ENCODE measurements around the gene HECW1.

HECW1 gene

DNA sequence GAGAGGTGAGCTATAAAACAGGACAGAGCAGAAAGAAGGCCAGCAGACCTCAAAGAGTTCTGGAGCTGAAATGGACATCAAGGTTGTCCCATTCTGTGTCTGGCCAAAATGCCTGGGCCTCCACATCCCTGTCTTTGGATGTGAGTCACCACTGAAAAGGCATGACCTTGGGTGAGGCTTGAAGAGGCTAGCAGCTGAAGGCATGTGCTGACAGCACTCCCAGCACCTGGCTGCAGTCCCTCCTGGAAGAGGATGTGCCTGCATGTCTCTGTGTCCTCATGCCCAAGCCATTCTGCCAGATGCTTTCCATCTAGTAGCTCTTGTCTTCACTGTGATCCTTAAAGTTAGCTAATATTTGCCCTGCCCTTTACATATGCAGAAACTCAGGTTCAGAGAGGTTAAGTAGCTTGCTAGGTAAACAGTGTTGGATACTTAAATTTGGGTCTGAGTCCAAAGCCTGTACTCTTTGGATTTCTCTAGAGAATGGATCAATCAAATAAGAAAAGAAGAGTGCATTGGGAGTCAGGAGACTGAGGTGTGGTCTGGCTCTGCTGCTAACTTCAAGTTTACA lies 35.8 kb downstream of the HECW1 start:
- no peak for DNase-seq (ENCODE audit: low read depth in 2 of 2)

DNA sequence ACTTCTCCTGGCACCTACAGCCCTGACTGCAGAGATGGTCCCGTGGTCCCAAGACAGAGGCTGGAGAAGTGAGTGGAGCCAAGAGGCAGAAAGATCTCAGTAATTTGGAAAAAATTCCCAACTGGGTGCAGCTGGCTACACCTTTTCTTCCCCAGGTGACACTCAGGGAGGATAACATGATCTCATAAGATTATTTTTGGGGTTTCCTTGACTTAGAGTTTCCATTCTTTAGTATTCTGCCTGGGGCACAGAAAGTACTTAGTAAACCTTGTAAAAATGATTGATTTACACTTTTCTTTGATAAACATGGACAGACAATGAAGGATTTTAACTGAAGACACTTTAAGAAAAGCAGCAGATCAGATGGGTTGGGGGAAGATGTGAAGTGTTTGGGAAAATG lies 38.6 kb downstream of the HECW1 start:
- DNase-seq (ENCODE audit: low read depth in 2 of 2): no peak

DNA sequence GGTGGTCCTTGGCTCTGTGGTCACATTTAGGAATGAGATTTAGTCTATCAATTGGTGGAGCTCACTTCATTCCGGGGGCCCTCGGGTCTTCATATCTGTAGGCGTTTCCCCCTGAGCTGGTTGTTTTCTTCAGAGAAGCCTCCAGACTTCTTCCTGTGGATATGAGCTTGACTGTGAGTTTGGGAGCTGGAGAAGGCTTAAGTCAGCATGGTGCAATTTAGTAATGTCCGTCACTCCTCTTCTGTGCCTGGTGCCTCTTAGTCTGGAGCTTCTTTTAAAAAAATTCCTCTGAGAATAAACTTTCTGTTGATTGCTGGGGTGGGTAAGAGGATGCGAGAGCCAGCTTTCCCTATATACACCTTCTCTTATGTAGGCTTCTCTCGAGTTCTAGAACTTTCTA lies 40.2 kb downstream of the HECW1 start:
- DNase-seq (ENCODE audit: low read depth in 2 of 2): no peak

DNA sequence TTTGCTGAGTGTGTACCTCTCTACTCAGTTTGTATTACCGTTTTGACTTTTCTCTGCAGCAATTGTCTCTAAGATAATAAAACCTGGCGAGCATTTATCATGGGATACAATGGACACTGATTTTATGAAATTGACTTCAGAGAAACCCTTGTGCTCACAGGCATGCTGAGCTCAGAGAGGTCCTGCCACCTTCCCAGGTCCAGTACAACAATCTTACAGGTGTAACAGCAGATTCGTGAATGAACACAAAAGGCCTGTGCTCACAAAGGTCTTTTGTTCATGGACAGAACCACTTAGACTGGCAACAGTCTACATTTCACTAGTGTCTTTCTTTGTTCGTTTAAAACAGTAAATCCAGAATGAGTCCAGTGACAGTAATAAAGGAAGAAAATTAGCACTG lies 43.2 kb downstream of the HECW1 start:
- no peak for DNase-seq (ENCODE audit: low read depth in 2 of 2)

DNA sequence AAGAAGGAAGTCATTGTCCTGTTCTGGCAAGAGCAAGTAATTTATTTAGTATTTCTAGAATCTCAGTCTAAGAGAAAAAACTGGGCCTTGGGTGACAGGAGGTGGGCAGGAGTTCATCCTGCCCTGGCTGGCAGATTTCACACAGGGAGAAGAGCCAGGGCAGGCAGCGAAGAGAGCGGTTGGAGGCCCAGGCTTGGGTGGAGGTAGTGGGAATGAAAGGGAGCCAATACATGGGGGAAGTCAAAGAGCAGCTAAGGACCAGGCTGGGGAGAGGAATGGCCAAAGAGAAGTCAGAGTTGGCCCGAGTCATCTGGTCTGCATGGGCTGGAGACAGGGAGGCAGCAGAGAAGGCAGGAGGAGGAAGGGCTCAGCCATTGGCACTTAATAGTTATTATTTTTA lies 51.4 kb downstream of the HECW1 start:
- no peak for DNase-seq (ENCODE audit: low read depth in 2 of 2)

DNA sequence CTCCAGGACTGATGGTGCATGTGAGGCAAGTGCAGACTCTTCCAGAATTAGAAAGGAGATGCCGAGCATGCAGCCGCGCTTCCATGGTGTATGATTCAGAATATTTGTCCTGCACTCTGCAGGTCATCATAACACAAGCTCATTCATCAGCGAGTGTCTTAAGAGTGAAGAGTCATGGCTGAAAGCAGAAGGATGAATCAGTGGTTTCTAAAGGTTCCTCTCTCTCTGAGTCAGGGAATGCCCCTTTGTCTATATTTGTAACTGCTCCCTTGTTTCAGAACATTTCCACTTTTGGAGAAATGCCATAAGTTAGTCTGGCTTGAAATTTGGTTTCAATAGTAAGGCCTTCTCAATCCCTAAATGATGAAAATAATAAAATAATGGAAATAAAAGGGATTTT lies 52.3 kb downstream of the HECW1 start:
- no peak for DNase-seq (ENCODE audit: low read depth in 2 of 2)

DNA sequence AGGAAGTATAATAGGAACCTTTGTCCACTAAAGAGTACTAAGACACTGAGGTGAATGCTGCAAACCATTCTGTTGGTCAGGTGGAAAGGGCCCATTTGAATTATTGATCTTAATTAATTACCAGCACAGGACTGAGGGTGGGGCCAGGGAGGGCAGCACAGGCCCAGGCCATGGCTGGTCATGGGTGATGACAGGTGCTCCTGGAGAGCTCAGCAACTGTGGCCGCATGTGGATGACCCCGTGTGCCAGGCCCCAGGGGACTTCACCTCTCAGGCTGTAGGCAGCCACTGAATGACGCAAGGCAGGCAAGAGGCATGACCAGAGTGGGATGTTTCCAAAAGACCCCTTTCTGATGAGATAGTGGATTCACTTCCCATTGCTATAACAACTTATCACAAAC lies 54.2 kb downstream of the HECW1 start:
- DNase-seq (ENCODE audit: low read depth in 2 of 2): no peak

DNA sequence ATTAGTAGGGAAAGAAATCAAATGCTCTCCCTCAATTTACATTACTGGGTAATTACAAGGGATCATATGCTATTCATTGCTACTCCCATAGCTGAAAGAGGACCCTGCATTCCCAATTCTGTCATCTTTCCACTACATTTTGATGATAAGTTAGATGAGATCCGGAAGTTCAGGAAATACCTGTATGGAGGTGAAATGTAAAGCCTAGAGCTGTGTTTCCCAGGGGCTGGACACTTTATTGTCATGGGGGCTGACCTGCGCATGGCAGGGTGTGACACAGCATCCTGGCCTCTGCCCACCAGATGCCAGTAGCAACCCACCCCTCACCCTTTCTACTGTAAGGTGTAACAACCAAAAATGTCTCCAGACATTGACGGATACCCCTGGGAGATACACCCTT lies 56.6 kb downstream of the HECW1 start:
- no peak for DNase-seq (ENCODE audit: low read depth in 2 of 2)

DNA sequence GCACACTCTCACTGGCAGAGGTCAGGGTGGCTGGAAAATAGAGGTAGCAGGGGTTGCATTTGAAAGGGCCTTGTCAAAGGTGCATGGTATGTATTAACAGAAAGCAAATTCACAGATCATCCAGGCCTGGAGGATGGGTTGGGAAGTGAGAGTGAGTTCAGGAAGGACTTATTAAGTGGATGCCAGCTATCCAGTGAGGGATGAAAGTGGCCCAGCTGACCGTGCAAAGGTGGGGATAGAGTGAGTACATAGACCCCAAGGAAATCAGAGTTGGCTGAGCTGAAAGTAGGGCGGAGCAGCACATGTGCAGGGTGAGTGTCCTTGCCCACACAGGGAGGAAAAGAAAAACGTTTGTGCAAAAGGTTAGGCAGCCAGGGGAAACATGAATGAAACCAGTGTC lies 58.1 kb downstream of the HECW1 start:
- no peak for DNase-seq (ENCODE audit: low read depth in 2 of 2)

DNA sequence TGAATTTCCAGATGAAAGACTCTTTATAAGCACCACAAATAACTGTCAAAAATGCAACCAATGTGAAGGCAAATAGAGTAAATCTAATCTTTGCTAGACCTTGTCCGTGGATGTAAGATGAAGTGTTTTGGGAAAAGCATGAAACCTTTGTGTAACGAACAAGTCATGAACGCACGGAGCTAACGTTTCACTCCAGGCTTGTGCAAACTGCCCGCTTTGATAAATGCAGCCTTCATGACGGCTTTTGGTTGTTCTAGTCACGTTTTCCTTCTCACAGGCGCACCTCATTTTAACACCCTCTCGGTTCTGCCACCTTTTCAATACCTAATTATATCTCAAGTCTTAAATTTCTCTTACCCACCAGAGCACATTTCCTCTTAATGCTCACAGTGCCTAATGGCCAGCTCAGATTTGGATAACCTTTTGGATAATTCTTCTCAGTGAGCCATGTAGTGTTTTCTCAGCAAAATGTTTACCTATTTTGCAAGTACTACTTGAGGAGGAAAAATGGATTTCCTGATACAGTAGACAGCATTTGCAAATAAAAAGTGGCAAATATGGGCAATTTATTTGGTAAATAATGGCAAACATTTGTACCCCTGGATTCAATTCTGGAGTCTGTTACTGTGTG lies 63.2 kb downstream of the HECW1 start:
- DNase-seq (ENCODE audit: low read depth in 2 of 2): no peak

DNA sequence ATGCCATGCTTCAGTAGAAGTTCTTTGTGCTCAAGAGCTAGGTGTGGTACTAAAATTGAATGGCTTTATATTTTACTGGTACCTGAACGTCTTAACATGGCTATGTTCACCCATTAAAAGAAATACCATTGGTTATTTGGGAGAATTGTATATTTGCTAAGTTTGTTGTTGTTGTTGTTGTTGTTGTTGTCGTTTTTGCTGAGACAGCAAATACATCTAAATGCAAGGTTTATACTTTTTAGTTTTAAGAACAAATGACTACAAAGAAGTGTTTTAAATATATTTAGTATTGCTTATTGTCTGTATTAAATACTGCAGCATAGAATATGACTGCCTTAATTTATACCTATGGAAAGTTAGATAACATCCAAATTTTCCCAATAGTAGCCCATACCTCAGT lies 66.9 kb downstream of the HECW1 start:
- no peak for DNase-seq (ENCODE audit: low read depth in 2 of 2)

DNA sequence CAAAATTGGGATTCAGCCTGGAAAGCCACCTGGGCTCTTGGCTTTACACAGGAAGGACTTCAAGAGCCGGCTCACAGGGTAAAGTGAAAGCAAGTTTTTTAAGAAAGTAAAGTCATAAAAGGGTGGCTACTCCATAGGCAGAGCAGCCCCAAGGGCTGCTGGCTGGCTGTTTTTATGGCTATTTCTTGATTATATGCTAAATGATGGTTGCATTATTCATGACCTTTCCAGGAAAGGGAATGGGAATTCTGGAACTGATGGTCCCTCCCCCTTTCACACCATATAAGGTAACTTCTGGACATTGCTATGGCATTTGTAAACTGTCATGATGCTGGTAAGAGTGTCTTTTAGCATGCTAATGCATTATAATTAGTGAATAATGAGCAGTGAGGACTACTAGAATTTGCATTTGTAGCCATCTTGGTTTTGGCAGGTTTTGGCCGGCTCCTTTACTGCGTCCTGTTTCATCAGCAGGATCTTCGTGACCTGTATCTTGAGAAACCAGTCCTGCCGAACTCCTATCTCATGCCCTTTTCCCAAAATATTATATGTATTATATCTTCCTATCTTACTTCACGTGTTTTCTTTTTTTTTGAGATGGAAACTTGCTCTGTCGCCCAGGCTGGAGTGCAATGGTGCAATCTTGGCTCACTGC lies 80.5 kb downstream of the HECW1 start:
- DNase-seq (ENCODE audit: low read depth in 2 of 2): no peak

DNA sequence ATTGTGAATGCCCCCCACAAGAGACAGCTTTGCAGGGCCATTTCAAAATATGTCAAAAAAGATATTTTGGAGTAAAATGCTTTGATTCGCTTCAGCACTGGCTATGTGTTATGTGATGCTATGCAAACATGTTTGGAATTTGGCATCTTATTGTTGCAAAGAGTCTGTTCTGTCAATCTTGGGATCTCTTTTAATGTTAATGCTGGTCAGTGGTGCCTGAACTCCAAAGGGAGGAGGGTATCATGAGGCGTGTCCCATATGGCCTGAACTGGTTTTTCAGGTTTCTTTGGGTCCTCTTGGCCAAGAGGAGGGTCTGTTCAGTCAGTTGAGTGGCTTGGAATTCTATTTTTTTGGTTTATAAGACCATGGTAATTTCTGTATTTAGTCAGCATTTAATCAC lies 81.4 kb downstream of the HECW1 start:
- no peak for DNase-seq (ENCODE audit: low read depth in 2 of 2)

DNA sequence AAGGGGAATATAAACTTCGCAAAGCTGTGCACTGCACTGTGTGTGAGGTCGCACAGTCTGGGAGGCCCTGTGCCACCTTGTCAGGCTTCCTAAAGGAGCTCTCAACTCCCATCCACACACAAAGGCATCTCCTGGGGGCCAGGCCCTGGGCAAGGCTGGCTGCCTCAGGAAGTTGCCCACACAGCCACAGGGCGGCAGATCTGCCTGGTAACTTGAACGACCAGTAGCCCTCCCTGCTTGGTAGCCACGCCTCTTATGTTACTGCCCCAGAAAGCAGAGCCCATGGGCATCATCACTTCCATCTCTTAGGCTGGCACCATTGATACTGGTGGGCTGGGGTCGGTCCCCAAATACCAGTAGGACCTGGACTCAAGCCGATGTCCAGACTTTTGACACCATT lies 82.8 kb downstream of the HECW1 start:
- DNase-seq (ENCODE audit: low read depth in 2 of 2): no peak

DNA sequence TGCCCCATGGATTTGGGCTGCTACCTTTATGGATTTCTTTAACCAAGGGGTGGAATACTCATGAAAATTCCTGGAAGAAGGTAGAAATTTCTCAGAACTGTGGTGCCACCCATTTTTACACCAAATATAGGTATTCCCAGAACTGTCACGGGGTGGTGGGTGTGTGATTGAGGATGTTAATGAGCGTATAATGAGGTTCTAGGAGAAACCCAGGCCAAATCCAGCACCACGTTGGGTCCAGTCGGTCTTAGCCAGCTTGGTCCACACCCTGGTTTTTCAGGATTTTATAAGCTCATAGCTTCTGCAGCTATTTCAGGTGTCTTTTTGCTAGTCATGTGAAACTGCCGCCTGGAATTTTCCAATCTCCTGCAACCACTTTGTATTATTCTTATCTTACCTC lies 83.3 kb downstream of the HECW1 start:
- no peak for DNase-seq (ENCODE audit: low read depth in 2 of 2)

DNA sequence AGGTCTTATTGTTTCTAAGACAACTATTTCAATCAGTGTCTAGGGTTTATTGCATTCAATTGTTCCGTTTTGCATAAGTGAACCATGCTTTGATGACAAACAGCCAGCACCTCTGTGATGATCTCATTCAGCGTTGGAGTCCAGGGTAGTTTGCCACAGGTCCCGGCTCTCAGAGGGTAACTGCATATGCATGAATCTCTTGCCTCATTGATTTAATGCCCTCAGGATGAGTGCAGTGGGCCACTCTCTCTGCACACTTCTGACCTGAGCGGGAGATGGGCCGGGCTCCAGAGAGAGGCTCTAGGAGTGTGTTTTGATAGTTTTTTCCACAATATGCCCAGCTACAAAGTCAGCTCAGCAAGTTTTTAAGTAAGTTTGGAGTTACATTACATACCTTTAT lies 83.9 kb downstream of the HECW1 start:
- DNase-seq (ENCODE audit: low read depth in 2 of 2): no peak

DNA sequence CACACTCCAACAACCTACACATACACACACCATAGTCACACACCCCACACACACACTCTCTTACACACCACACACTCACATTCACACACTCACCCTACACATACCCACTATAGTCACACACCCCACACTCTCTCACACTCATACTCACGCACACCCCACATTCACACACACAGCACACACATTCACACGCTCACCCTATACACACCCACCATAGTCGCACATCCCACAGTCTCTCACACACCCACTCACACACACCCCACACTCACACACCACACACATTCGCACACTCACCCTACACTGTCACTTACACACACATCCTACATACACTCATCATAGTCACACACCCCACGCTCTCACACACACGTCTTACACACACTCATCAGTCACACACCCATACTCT lies 85.6 kb downstream of the HECW1 start:
- no peak for DNase-seq (ENCODE audit: low read depth in 2 of 2)

DNA sequence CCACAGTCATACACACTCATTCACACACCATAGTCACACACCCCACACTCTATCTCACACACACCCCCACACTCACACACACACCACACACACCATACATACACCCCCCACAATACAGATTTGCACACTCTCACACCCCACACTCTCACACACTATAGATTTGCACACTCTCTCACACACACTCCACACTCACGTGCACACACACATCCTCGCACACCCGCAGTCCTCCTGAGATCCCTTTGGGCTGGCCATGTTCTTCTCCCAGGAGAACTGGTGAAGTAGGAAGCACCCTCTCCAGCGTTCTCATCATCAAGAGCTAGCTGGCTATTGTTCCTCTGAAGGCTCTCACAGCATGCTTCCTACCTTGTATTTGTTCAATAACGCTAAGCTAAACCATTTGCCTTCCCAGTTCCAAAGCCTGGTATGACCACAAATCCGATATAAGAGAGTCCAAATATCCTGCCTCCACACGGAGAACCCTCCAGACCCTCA lies 86.2 kb downstream of the HECW1 start:
- no peak for DNase-seq (ENCODE audit: low read depth in 2 of 2)

DNA sequence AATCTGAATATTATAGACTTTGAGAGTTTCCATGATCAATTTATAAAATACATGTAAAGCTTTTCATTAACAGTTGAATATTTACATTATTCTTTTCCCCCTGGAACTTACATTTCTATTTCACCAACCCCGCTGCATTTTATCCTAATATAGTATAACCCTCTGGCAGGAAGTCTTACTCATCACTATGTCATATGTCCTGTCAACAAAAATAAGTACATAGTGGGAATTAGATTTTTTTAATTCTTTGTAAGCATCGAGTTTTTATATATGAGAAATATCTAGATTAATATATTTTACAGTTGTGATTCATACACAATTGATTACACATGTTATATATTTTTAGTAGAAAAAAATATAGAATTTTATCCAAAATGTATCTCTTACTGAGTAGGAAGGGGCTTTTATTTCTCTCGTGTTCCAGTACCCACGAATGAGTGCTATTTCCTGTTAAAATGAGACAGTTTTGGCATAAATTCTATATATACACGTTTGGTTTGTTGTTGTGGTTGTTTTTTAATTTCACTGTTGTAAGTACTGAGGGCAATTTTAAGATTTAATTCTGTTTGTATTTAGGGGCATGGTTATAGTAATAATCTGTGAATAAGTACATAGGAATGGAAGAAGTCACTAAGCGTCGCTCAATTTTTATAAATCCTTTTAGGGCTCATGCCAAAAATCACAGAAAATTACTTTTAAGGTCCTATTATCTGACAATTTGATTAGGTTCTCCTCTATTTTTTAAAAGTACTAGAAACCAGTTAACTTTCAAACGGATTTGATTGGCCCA lies 87.1 kb downstream of the HECW1 start:
- no peak for DNase-seq (ENCODE audit: low read depth in 2 of 2)

DNA sequence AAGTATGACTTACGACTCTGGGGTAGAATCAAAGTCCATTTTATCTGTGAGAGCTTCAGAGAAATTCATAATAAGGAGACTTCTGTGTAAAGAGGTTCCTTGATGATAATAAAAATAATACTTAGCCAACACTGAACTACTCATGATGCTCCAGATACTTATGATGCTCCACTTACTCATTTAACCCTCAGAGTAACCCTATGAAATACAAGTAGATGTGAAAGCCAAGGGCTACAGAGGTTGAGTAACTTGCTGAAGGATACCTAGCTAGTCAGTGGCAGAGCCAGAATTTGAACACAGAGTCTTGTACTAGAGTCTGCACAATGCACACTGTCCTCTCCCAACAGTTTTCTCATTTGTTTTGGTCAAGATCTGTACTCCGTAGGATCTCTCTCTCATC lies 89.5 kb downstream of the HECW1 start:
- DNase-seq (ENCODE audit: low read depth in 2 of 2): no peak

DNA sequence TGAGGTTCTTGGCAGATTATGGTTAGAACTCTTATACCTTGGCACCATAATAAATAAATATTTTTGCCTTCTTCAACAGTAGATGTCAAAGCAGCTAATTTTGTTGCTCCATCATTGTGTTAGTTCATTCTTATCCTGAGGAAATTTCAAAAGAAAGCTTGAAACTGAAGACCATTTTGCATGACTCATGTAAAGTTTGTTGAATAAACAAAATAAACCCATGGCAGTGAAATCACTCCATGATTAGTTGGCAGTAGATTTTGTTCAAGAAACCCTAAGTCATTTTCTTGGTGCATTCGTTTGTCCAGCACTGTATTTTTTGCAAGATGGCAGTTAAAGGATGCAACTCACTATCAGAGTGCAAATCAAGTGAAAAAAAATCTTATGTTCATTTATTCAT lies 91.6 kb downstream of the HECW1 start:
- no peak for DNase-seq (ENCODE audit: low read depth in 2 of 2)

DNA sequence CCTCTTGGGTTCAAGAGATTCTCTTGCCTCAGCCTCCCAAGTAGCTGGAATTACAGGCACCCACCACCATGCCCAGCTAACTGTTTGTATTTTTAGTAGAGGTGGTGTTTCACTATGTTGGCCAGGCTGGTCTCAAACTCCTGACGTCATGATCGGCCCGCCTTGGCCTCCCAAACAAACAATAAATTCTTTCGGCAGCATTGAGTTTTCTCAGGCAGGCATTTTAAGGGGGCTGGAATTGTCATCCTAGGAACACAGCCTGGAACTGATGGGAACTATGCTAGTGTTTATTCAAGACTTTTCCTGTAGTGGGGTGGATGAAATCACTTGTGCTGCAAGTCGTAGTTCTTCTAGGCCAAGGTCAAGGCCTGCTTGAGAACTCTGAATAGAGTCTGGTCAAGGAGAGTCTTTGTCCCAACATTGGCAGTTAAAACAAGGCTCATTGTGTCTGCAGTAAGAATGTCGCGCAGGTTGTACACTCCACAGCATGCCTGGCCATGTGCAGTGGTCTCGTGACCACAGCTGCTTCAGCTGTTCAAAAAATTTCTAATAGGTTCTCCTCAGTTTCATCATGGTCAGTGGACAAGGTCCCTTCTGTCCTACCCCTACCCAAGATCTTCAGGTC lies 92.8 kb downstream of the HECW1 start:
- no peak for DNase-seq (ENCODE audit: low read depth in 2 of 2)

Measured in stimulated activated CD8-positive, alpha-beta memory T cell treated with anti-CD3 and anti-CD28 coated beads, Interleukin-15, amount 100 ng/mL, for 48 hours (primary cell).